K562 (cell line): Measurements from ENCODE around the gene VRK2.

Source experiments
- CTCF ChIP-seq, 3 experiments: IDR thresholded peaks in 2 of 3; conservative IDR thresholded peaks in 1 of 3; 2 replicates each; pipeline ENCODE4 v1.5.1; 2011 to 2012; ENCODE audit warnings: low read length in 3 of 3, mild to moderate bottlenecking in 3 of 3, control low read depth in 2 of 3, improper control_type of control experiment in 1 of 3, inconsistent platforms in 1 of 3, low read depth in 1 of 3, mixed read lengths in 1 of 3, moderate library complexity in 1 of 3; ENCODE audit not compliant: insufficient read depth in 2 of 3
- DIDO1 ChIP-seq: fragments of 450-650 bp; IDR thresholded peaks from 2 replicates; pipeline ENCODE4 v1.6.1; 2016; ENCODE audit warnings: low read depth, missing biosample characterization, missing genetic modification characterization
- ELF4 ChIP-seq: fragments of 450-650 bp; formaldehyde crosslinking; IDR thresholded peaks from 2 replicates; pipeline ENCODE4 v1.4.0; 2022; ENCODE audit warnings: missing genetic modification characterization
- EP300 ChIP-seq: IDR thresholded peaks from 2 replicates; pipeline ENCODE4 v1.6.1; 2012; ENCODE audit warnings: low read length, improper control_type of control experiment
- HMGXB4 ChIP-seq: sonication (generic); formaldehyde crosslinking; IDR thresholded peaks from 2 replicates; pipeline ENCODE4 v1.8.1; 2023; ENCODE audit warnings: mild to moderate bottlenecking, missing genetic modification reagents
- MCM7 ChIP-seq, 2 experiments: fragments of 450-650 bp; IDR thresholded peaks; 2 replicates each; pipeline ENCODE4 v1.6.1; 2016 to 2018
- PRMT5 ChIP-seq: sonication (generic); formaldehyde crosslinking; IDR thresholded peaks from 2 replicates; pipeline ENCODE4 v1.5.0; 2020; ENCODE audit warnings: missing genetic modification reagents
- USF1 ChIP-seq: sonication (generic); formaldehyde crosslinking; IDR thresholded peaks from 2 replicates; pipeline ENCODE4 v1.9.0; 2022; ENCODE audit warnings: mild to moderate bottlenecking, missing genetic modification reagents
- ZNF274 ChIP-seq: IDR thresholded peaks from 2 replicates; pipeline ENCODE4 v1.6.1; 2011; ENCODE audit warnings: low read depth, mild to moderate bottlenecking, low read length, moderate library complexity, borderline replicate concordance

DNA sequence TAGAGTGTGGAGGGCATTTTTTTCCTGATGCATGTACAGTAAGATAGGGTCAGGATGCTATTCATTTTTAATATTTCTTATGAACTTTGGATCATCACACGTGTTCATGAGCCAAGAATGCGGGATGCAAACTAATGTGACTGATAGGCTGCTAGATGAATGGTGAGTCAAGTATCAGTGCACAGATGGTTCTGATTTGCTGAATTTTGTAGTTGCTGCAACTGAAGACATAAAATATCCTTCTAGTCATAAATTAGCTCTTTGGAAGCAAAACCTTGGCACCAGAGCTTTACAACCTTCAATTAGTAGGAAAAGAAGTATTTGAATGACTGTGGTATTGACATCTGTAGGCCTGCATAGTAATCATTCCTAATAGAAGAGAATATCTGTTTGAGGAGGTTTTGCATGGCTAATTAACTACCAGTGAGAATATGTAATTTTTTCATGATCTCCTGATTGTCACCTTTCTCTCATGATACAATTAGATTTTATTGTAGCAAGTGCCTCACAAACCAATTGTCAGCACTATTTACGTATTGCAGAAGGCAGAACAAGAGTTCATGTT, 94.0 kb downstream of the VRK2 start:
- no peak for TF ChIP-seq DIDO1 (tag)
- no peak for TF ChIP-seq PRMT5 (CRISPR knock-in tag)
- TF ChIP-seq HMGXB4 (CRISPR knock-in tag): no peak
- no peak for TF ChIP-seq CTCF (IDR thresholded peaks at IDR 0.05 in 2 of 3, conservative IDR thresholded peaks at IDR 0.05 in 1 of 3; ENCODE audit: insufficient read depth in 2 of 3, low read depth in 1 of 3, low read length in 3 of 3)
- no peak for TF ChIP-seq ZNF274
- no peak for TF ChIP-seq ELF4
- no peak for TF ChIP-seq MCM7 (IDR thresholded peaks at IDR 0.05)
- TF ChIP-seq EP300: no peak
- no peak for TF ChIP-seq USF1 (CRISPR knock-in tag)
